HepG2 (cell line): Measurements from ENCODE around the gene APOBEC3B.

ENCODE experiments used
- ETV5 ChIP-seq: IDR thresholded peaks from 2 replicates; pipeline ENCODE4 v1.6.1; 2018; ENCODE audit warnings: missing biosample characterization, missing genetic modification reagents, inconsistent platforms, borderline replicate concordance
- NR2F1 ChIP-seq, 2 experiments: fragments of 450-650 bp in 1 of 2; formaldehyde crosslinking in 1 of 2; IDR thresholded peaks; 2 replicates each; pipeline versions ENCODE4 v1.5.0 to v1.6.1; 2016 to 2020; ENCODE audit warnings: mild to moderate bottlenecking in 1 of 2, missing compliant biosample characterization in 1 of 2, missing genetic modification reagents in 1 of 2, moderate library complexity in 1 of 2
- RCOR2 ChIP-seq: IDR thresholded peaks from 2 replicates; pipeline ENCODE4 v1.6.1; 2016; ENCODE audit warnings: missing biosample characterization, missing genetic modification reagents
- ZBTB33 ChIP-seq: sonication (generic); formaldehyde crosslinking; IDR thresholded peaks from 2 replicates; pipeline ENCODE4 v1.4.0; 2020; ENCODE audit warnings: missing genetic modification reagents

GRCh38 chr22:39041908-39042307 lies 59.8 kb downstream of the APOBEC3B start:
- no peak for TF ChIP-seq ETV5
- no peak for TF ChIP-seq RCOR2 (CRISPR knock-in tag)
- TF ChIP-seq ZBTB33 (CRISPR knock-in tag): no peak
- TF ChIP-seq NR2F1 (CRISPR knock-in tag; IDR thresholded peaks at IDR 0.05): no peak
